ENCODE data around the gene THSD7B.

THSD7B gene

DNA sequence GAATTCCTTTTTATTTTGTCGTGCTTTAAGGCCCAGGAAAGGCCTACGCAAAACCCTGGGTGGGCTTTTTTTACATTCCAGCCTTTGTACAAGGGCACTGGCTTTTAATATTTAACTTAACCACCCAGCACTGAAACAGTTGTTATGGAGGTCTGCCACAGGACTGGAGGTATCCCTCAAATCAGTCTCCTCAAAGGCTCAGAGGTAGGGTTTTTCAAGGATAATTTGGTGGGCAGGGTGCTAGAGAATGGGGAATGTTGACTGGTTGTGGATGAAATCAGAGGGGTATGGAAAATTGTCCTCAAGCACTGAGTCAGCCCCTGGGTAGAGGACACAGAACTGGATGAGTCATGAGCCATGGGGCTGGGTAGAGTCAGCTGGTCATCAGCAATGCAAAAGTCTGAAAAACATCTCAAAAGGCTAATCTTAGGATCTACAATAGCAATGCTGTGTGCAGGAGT is 443.1 kb downstream of the THSD7B start:
- peak; percentile 21 for DNase-seq

DNA sequence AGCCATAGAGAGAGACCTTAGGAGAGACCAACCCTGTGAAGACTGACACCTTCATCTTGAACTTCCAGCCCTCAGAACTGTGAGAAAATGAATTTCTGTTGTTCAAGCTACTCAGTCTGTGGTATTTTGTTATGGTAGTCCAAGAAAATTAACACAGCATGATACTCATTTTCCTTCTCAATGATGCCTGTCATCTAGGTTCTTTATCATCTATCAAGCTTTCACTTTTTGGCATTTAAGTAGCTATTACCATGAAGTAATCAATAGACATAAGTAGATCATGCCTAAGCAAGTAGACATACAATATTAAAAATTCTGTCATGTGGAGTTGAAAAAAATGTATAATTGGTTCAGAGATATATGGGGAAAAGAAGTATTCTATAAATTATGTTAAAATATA is 444.7 kb downstream of the THSD7B start:
- no peak for DNase-seq

DNA sequence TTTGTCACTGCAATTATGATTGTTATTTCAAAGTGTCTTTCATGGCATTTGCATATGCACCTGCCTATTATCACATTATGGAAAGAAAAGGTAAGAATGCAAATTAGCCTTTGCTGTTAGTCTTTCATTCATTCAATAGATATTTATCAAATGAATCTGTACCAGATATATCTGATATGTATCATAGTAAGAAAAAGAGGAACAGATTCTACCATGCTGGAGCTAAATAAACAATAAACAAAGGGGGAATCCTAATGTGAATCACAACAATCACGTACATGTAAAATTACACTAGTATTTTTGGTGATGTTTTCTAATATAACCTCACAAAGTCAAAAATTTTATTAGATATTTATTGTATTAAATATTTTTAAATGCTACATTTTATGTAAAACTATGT is 446.4 kb downstream of the THSD7B start:
- no peak for DNase-seq

DNA sequence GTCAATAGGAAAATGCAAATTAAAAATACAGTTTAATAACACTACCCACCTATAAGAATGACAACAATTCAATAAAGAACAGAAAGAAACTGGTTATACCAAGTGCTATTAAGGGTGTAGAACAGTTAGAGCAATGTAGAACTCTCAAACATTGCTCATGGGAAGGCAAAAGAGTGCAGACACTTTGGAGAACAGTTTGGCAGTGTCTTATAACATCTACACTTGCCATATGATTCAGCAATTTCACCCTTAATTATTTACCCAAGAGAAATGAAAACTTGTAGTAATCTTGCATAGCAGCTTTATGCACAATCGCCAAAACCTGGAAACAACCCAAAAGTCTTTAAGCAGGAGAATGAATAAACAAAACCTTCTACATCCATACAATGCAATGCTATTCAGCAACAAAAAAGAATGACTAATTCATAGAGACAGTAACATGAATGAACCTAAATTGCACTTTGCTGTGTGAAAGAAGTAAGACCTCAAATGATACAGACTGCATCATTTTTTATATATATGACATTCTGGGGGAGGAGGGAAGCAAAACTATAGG is 455.2 kb downstream of the THSD7B start:
- no peak for DNase-seq

DNA sequence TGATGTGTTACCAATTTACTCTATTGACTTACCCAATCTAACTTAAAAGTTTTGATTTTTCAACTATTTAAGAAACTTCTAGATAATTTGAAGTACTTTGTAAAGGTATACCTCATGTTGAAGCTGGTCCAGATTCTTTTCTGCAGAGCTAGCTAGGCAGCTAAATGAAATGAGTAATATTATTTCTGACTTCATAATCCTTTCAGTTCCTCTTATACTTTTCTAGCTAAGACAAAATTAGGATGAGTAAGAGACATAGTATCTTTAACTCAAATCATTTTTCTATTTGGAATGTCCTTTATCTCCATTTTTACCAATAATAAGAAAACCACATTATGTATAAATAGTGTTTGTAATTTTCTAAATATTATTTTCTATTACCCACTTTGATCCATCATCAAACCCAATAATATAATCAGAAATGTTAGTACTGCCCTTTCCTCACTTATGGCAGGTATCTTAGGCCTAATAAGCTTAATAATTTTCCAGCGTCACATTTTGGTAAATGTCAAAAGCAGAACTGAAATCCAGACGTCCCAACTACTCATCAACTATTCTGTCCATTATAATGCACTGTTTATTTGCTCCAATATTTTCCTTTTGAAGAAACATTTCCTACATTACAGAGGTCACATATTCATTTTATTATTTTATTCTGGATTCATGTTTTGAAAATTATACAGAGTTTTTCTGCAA is 456.6 kb downstream of the THSD7B start:
- peak; percentile 21 for DNase-seq

DNA sequence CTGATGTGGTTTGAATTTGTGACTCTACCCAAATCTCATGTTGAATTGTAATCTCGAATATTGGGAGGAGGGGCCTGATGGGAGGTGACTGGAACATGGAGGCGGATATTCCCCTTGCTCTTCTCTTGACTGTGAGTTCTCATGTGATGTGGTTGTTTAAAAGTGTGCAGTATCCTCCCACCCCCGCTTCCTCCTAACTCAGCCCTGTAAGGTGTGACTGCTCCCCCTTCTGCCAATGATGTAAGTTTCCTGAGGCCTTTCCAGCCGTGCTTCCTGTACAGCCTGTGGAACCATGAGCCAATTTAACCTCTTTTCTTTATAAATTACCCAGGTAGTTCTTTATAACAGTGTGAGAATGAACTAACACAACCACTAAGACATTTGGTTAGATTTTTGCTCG is 458.4 kb downstream of the THSD7B start:
- DNase-seq, result no peak

DNA sequence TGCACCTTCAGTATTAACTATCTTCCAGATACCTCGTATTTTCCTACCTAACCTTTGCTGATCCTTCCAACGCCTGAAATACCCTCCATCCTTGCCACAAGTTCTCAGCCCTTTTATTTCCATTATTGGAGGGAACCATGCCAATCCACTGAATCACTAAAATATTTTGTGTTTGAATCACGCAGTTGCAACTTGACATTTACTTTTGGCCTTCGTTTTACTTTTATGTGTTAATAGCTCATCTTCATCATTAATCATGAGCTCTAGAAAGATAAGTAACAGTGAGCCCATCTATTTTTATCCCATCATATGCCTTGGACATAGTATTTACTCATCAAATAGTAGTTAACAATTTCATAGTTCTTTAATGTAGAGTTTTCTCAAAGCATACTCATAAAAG is 463.2 kb downstream of the THSD7B start:
- no peak for DNase-seq

DNA sequence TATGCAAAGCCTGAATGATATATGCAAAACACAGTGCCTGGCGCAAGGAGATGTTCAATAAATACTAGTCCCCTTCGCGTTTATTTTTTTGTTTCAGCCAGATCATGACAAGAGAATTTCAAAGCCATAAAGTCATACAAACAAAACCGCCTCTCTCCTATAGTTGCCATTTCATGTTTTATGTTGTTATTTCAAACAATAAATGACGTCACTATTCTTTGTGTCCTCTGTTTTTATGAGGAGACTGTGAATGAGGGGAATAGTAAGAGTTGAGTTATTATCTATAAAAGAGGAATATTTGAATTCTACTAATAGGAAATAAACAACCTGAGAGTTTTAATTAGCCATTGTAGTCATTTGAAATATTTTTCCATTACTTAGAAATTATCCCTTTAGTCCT is 464.5 kb downstream of the THSD7B start:
- no peak for DNase-seq

DNA sequence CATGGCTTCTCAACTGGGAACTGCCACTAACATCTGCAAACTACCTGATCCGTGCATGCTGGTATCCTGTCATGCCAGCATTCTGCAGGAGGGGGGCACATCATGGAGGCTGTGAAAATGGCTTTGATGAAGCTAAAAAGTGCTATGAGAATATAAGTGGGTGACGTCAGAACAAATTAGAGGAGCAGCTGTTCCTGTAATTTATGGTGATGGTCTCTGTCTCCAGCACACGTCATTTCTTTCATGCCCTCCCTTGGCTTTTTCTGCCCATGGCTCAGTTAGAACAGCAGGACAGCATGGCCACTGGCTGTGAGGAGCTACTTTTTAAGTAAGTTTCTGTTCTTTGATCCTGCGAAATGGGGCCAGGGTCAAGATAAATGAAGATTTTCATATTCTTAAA is 466.3 kb downstream of the THSD7B start:
- DNase-seq, result no peak

DNA sequence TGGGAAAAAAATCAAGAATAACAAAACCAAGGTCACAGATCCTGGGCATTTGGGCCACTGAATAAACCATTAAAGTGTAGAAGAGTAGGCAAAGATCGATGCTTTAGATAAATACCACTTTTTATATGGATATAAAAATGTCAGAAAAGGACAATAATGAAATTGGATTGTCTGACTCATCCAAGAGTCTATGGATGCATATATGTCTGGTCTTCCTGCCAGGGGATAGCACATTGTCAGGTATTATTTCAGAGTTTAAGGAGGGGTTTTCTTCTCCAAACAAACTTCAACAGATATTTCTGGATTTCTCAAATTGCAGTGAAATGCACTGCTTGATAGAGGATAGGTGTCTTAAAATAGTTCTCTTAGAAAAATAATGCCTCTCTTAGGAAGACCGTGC is 466.7 kb downstream of the THSD7B start:
- no peak for DNase-seq

DNA sequence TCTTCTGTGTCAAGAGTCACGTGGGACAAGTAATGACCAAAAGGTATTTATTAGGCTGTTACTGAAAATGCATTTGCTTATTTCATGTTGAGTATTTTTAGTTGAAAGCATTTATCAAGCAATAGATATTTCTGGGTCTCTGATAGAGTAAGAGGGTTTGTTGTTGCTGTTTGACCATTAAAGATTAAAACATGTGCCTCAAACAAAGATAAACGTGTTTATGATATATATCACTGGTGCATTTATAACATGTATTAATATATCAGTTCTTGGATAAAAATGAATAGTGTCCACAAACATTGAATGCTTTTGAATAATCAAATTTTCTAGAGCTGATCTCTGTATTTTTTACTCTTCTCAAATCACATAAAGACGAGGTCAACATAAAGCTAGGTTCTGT is 467.7 kb downstream of the THSD7B start:
- no peak for DNase-seq

DNA sequence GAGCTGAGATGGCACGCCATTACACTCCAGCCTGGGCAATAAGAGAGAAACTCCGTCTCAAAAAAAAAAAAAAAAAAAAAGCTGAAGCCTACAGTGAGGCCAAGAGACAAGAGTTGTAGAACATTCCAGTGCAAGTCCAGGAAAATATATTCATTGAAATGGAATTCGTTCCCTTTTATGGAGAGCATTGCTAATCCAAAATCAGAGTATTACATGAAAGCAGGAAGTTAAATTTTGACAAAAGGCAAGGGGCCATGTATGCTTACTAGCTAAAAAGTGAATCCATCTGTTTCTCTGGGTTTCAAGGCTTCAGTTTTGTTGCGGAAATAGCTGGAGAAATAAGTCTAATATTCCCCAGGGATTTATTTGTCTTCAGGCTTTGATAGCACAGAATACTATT is 471.7 kb downstream of the THSD7B start:
- DNase-seq, result no peak

DNA sequence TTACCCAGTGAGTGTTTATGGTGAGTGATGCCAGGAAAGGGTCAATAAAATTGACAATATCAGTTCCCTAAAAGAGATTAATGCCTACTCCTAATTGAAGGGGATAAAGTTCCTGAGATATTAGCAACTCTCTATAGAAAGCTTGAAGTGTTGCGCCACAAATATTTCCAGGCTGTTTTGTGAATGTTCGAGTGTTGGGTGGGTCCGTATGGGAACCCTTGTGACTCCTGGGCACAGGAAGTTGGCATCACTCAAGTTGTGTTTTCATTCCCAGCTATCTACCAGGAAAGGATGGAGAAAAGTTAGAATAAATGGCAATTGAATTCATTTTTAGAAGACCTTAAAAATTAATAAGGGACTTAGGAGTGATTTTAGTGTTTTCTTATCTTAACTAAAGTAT is 472.7 kb downstream of the THSD7B start:
- no peak for DNase-seq

DNA sequence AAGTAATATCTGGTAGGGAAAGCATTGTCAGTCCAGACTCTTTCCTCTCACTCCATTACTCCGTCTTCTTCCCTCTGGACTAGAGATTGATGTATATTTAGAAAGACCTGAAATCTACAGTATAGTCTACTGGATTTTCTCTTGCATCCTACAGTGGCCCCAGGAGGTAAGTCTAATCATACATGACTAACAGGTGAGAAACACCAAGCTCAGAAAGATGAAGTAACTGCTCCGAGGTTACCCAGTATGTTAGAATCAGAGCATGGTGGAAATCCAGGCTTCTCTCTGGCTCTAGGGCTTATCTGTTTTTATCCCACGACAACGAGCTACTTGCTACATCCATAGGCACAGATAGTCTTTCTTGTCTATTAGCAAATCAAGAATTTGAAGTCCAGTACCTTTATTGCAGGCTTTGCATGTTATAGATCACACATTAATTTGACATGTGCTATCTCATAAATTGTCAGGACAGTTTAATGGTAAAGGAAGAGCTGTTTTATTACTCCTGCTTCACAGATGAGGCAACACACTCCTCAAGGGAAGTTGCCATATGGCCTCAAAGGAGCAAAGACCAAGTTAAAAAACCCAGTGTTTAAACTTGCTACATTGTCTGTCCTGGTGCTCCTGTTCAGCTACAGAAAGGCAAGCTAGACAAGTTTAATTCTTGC is 484.3 kb downstream of the THSD7B start:
- no peak for DNase-seq

DNA sequence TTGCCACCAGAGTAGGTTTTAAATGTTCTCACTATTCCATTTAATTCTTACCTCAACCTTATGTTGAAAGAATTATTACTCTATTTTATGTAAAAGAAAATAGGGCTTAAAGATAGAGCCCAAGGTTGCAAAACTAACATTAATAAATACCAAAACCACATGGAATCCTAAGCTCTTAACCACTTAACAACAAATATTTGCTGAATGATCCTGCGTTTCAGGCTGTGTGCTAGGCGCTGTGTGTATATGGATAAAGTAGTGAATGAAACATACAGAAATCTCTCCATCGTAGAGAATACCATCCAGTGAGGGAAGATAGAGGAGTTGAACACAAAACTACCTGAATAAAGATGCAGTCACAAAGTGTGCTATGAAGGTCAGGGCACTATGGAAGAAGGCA is 485.1 kb downstream of the THSD7B start:
- DNase-seq, result no peak

DNA sequence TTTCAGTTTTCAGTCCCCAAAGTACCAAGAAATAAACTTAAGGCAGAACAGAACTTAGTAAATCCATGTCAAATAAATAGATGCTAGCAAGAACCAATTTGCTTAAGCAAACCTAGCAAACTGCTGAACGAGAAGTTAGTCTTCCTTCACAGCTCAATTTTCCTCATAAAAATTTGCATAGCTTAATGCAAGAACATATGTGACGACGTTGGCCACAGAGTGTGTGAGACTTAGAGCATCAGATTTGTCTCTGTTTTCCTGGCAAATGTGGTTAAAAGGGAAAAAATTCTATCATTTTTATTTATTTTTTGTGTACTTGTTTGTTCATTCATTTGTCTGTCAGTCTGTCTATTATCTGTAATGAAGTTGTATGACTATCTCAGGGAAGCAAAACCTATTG is 485.7 kb downstream of the THSD7B start:
- no peak for DNase-seq

DNA sequence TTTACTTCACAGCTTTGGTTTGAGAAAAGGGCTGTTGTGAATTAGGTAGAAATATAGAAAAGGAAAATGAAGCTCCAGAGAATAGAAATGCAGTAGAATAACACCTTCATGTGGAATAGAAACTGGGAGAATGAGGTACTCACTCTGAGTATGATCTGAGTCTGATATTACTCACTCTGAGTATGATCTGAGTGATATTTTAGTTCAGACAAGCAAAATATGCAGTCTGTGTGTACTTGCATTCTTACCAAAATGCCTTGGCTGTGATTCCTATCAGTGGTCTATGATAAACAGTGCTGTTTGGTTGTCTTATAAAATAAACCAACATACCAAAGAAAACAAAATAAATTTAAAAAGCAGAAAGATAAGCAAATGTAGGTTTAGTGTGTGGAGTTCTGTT is 487.6 kb downstream of the THSD7B start:
- DNase-seq, result no peak

DNA sequence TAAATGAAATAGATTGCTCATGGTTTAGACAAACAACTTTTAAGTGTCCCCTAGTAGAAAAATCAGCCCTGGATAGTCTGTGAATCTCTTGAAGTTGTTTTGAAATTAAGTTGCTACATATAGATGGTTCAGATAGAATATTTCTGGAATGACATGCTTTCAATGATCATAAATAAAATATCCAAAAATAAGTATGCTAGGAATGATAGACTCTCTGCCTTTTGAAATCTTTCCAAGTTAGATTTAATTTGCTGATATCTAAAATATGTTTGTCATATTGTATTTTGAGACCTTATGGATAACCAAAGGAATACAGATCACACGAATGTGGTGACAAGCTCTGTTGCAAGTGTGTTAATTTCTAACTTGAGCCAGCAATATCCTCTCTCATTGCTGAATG is 488.7 kb downstream of the THSD7B start:
- no peak for DNase-seq

DNA sequence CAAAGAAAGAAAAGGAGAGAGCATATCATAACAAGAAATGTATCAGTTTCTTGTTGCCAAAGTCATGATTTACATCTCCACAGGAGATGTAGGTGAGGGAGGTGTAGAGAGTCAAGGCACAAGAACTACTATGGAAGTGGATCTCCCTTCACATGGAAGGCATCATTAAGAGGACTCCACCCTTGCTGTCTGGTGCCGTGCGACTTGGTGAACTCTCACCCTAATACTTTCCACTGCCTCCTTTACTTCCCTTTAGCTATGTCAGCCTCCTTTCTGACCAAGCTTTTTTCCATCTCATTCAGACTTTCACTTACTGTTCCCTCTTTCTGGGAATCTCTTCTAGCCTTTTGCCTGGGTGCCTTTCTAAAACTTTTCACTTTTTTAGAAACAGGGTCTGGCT is 490.0 kb downstream of the THSD7B start:
- DNase-seq, result no peak

DNA sequence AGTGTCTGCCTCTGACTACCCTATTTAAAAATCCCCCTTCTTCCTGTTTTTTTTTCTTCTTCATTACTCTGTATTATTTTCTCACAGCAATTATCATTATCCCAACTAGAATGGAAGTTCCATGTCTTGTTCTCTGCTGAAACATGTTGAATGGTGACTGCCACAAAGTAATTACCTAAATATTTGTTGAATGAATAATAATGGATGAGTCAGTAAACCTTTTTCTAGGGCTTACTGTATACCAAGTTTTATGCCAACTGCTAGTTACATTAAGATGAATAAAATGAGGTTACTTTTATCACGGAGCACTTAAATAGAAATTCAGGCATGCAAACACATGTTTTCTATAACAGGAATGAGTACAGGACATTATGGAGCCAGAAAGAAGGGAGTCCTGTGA is 490.6 kb downstream of the THSD7B start:
- no peak for DNase-seq

DNA sequence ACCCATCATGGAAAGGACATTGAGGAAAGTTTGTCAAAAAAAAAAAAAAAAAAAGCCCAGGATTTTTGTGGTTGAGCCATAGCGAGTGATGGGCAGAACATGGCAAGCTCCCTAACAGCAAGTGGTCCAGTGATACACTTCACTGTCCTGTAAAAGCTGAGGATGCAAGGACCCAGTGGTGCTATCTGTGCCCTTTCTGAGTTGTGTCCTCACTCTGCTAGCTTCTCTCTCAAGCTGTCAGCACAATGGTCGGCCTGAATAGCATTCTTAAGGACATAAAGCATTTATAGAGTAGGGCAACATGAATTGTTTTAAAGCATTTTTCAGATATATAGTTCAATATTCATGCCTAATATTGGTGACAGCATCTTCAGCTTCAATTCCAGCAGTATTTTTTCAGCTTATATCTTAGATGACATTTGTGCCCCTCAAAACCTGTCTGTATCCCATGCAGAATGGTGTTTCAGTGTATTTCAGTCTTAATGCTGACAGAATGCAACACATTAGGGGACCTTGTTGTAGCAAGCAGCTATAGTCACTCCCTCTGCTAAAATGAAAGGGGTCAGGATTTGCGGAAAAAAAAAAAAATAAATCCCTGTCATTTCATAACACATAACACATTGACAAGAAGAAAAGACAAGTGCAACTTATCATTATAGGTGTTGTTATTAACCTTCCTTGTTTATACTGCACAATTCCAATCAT is 496.7 kb downstream of the THSD7B start:
- no peak for DNase-seq

DNA sequence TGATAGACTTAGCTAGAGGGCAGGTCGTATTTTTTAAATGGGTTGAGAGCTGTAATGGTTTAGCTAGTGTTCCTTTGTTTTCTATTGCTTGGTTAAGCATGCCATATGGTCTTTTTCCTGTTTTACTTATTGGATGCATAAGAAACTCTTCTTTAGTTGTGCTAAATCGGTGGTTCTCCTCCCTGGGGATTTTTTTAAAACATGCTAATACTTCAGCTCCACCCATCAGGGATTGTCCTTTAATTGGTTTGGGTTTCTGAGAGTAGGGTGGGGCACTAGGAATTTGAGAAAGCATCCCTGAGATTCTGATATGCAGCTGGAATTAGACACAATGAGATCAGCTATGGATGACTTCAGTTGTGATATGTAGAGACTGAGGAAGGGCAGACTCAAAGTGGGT is 497.2 kb downstream of the THSD7B start:
- no peak for DNase-seq

DNA sequence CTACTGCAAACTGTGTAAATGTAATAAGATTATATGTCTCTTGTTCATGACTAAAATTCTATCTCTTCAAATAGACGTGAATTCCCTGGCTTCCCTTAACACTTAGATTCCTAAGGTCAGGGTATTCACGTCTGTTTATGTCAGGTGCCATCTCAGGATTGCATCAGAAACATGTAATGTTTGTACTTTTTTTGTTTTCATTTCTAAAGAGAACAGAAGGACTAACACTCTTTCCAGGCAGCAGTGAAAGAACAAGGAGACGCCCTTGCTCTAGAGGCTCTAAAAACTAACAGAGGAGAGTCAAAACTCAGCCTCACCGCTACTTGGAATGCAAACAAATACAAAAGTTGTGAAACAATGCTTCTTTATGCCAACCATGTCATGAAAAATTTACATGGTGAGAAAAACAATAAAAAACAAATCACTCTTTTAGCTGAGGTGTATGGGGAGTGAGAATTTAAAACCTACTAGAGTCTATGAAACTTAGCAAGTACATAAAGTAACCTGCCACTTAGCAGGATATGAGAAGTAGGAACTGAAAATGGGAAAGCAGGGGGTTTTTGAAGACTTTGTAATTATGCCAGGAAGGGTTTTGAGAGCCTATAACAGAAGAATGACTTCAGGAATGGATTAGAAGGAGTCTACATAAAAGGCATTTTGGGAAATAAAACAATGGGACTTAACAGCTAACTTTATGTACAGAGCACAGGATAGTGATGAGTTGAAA is 522.7 kb downstream of the THSD7B start:
- peak; percentile 12 for DNase-seq

Data from MV-4-11 (cell line).